ENCODE measurements around the gene WDR31. TPM values are rescaled to one million over a fixed set of nuclear protein-coding genes. Genes with fewer than 3 reads are reported as not detected.
"Not testable (repeated sequence)": the region's sequence is repeated elsewhere in the genome, so short reads cannot be mapped to it uniquely, and the experiment has no call there.

The WDR31 gene
- total RNA-seq, 1 experiment from 2014 or later, result 0.24 TPM

DNA sequence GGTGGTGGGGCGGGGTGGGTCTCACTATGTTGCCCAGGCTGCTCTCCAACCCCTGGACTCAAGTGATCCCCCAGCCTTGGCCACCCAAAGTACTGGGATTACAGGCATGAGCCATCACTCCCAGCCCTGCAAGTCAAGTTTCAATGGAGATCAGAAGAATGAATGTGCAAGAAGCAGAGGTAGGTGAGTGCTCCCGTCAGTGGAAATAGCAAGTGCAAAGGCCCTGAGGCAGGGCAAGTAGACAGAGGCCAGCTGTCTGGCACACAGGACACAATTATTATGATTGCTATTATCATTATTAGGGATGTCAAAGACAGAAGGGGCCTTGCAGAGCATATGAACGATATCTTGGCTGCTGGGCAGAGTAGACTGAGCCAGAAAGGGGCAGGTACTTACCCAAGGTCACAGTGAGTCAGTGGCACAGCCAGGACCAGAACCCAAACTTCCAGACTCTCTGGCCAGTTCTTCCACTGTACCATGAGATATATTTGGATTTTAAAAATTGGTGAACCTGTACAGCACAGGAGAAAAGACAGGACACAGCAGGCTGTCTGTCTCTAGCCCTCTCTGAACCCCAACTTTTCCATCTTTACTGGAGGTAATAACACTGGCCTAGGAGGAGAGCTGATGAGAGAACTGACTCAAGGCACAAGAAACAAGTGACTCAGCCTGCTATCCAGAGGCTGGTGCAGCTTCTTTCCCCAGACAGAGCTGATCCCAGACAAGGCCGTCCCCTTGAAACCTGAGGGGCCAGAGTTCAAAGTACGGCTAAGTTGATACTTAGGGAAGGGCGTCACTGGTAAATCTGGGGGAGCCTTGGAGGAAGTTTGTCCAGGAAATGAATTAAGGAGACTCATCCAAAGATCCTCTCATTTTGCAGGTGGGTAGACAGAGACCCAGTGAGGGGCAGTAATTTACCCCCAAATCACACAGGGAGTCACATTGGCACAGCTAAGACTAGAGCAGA lies 35.3 kb upstream of the WDR31 start:
- Histone ChIP-seq H3K4me1 (replicated peaks) (peaks cover 4% of the 10 kb centered on the region), H3K9me3 (replicated peaks) (no peaks in the 10 kb centered on the region), H3K27ac (no peak overlapping the region), H3K27me3 (replicated peaks) (no peaks in the 10 kb centered on the region), H3K4me3 (no peak overlapping the region), H3K36me3 (no peaks in the 10 kb centered on the region; the same call in 1 of the 2 replicates)
- DNase-seq (ENCODE audit: low read depth in 1 of 2, low spot score in 2 of 2), result no peak

DNA sequence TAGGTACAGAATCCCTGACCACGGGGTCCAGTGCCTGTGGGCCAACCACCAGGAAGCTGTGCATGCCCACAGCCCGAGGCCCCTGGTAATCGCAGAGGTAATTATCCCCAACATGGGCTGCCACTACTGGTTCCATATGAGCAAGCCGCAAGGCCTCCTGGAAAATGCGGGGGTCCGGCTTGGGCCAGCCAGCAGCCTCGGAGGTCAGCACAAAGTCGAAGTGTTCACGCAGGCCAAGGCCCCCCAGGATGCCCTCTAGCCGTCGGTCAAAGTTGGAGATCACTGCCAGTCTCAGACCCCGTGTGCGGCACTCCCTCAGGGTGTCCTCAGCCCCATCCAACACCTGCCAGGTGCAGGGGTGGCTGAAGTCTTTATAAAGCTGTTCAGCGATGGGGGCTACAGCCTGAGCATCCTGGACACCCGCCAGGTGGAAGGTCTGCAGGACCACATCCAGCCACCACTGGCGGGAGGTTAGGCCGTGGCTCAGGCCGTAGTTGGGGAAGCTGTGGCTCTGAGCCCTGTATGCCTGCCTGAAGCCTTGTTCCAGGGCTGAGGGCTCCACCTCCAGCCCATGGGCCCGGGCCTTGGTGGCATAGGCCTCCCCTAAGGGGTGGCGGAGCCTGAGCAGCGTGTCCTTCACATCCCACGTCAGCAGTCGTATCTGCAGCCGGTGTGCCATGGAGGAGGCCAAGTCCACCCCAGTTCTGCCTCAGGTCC lies 33.8 kb upstream of the WDR31 start:
- no peak for DNase-seq (ENCODE audit: low read depth in 1 of 2, low spot score in 2 of 2)
- H3K4me1 ChIP-seq (replicated peaks), result peaks cover 4% of the 10 kb centered on the region
- H3K9me3 ChIP-seq (replicated peaks), result no peaks in the 10 kb centered on the region
- H3K4me3 ChIP-seq, result no peak overlapping the region
- H3K36me3 ChIP-seq, result no peaks in the 10 kb centered on the region; the same call in 1 of the 2 replicates
- no peak overlapping the region for H3K27ac ChIP-seq
- H3K27me3 ChIP-seq (replicated peaks), result no peaks in the 10 kb centered on the region

DNA sequence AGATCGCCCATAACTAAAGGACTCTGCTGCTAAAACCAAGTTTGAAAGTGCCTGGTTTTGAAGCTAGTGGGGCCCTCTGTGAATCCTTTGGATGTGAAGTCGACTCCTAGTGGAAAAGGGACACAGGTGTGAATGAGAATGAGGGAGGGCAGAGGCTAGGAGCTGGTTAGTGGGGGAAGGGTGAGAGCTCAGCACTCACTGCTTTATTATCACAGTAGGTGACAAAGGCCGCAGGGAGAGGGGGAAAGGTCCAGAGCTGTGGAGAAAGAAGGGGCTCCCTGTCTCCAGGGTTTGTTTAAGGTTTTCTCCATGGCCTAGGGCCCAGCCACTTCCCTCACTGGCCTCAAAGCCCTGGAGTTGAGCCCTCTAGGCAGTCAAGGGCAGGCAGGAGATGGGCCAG lies 33.2 kb upstream of the WDR31 start:
- H3K9me3 ChIP-seq (replicated peaks), result no peaks in the 10 kb centered on the region
- no peak for DNase-seq (ENCODE audit: low read depth in 1 of 2, low spot score in 2 of 2)
- no peak overlapping the region for H3K4me3 ChIP-seq
- H3K27ac ChIP-seq, result no peak overlapping the region
- no peaks in the 10 kb centered on the region; the same call in 1 of the 2 replicates for H3K36me3 ChIP-seq
- H3K4me1 ChIP-seq (replicated peaks), result peaks cover 4% of the 10 kb centered on the region
- H3K27me3 ChIP-seq (replicated peaks), result no peaks in the 10 kb centered on the region

DNA sequence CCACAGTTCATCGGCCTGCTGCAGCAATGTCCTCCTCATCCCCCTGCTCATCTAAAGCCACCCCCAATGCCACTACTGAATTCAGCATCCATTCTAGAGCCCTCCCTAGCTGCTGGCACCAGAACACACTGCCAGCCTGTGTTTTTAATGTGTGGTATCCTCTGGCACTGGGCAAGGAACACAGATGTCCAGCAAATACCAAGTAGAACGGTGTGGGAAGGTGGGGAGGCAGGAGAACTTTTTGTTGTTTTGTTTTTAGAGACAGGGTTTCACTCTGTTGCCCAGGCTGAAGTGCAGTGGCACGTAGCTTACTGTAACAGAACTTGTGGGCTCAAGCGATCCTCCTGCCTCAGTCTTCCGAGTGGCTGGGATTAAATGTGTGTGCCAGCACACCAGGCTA lies 32.0 kb upstream of the WDR31 start:
- H3K27ac ChIP-seq, result no peak overlapping the region
- no peaks in the 10 kb centered on the region for H3K9me3 ChIP-seq (replicated peaks)
- no peak for DNase-seq (ENCODE audit: low read depth in 1 of 2, low spot score in 2 of 2)
- H3K4me3 ChIP-seq, result no peak overlapping the region
- H3K36me3 ChIP-seq, result no peaks in the 10 kb centered on the region; the same call in 1 of the 2 replicates
- no peaks in the 10 kb centered on the region for H3K27me3 ChIP-seq (replicated peaks)
- peaks cover 1% of the 10 kb centered on the region for H3K4me1 ChIP-seq (replicated peaks)

DNA sequence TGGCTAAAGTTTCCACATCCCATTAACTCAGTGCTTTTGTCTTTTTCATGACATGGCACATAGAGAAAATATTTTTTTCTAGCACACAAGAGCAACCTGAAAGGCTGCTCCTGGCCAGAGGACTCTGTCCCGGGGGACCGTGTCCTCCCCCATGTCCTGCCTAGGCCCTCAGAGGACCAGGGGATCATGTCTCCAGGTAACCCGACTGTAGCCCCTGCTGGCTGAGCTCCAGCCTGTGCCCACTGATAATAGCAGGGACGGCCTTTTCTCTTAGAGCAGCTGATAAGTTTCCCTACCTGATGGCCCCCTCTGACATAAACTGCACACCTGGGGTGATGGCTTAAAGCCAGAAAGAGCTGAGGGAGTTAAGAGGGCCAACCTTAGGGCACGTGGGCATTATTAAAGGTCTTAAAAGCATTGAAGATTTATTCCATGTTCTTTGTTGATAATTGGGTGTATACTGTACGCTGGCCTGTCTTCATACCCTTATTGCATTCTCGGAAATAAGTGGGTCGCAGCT lies 30.8 kb upstream of the WDR31 start:
- Histone ChIP-seq H3K27me3 (replicated peaks) (no peaks in the 10 kb centered on the region), H3K36me3 (no peaks in the 10 kb centered on the region; the same call in 1 of the 2 replicates), H3K4me3 (no peak overlapping the region), H3K27ac (no peak overlapping the region), H3K4me1 (replicated peaks) (no peaks in the 10 kb centered on the region), H3K9me3 (replicated peaks) (no peaks in the 10 kb centered on the region)
- DNase-seq (ENCODE audit: low read depth in 1 of 2, low spot score in 2 of 2), result no peak

DNA sequence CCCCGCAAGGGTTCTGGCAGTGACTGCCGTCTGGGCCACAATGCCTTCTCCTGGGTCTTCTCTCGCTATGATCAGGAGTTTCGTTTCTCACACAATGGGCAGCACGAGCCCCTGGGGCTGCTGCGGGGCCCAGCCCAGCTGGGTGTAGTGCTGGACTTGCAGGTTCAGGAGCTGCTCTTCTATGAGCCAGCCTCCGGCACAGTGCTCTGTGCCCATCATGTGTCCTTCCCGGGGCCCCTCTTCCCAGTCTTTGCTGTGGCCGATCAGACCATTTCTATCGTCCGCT lies 29.7 kb upstream of the WDR31 start:
- H3K4me3 ChIP-seq, result no peak overlapping the region
- no peaks in the 10 kb centered on the region for H3K27me3 ChIP-seq (replicated peaks)
- no peak for DNase-seq (ENCODE audit: low read depth in 1 of 2, low spot score in 2 of 2)
- no peaks in the 10 kb centered on the region for H3K4me1 ChIP-seq (replicated peaks)
- H3K27ac ChIP-seq, result no peak overlapping the region
- H3K36me3 ChIP-seq, result no peaks in the 10 kb centered on the region; the same call in 1 of the 2 replicates
- H3K9me3 ChIP-seq (replicated peaks), result no peaks in the 10 kb centered on the region

DNA sequence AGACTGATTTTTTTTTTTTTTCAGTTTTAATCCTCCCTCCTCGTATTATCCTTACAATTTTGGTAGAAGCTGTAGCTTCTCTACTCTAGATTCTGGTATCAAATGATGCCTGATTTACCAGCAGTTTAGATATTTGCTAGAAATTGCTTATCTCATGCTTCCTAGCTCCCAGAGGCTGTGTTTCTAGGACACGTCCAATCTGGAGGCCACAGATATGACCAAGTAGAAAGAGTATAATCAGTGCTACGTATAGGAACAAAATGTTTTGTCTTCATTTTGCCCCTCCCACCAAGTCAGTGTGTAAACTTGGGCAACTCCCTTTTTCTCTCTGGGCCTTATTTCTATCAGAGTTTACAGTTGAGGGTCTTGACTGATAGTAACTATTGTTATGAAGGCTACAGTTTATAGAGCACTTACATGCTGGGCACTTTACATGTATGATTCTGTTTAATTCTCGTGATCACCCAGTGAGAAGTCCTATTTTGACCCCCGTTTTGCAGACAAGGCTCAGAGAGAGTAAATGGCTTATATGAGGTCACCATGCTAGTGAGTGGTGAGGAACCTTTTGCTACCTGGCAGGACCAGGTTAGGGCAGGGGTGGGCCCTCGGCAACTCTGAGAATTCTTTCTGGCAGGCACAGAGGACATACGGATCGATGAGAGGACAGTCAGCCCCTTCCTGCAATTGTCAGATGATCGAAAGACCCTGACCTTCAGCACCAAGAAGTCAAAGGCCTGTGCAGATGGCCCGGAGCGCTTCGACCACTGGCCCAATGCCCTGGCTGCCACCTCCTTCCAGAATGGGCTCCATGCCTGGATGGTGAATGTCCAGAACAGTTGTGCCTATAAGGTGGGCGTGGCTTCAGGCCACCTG lies 29.1 kb upstream of the WDR31 start:
- DNase-seq (ENCODE audit: low read depth in 1 of 2, low spot score in 2 of 2), result no peak
- no peak overlapping the region for H3K4me3 ChIP-seq
- H3K36me3 ChIP-seq, result no peaks in the 10 kb centered on the region; the same call in 1 of the 2 replicates
- H3K27ac ChIP-seq, result no peak overlapping the region
- no peaks in the 10 kb centered on the region for H3K4me1 ChIP-seq (replicated peaks)
- no peaks in the 10 kb centered on the region for H3K27me3 ChIP-seq (replicated peaks)
- no peaks in the 10 kb centered on the region for H3K9me3 ChIP-seq (replicated peaks)

DNA sequence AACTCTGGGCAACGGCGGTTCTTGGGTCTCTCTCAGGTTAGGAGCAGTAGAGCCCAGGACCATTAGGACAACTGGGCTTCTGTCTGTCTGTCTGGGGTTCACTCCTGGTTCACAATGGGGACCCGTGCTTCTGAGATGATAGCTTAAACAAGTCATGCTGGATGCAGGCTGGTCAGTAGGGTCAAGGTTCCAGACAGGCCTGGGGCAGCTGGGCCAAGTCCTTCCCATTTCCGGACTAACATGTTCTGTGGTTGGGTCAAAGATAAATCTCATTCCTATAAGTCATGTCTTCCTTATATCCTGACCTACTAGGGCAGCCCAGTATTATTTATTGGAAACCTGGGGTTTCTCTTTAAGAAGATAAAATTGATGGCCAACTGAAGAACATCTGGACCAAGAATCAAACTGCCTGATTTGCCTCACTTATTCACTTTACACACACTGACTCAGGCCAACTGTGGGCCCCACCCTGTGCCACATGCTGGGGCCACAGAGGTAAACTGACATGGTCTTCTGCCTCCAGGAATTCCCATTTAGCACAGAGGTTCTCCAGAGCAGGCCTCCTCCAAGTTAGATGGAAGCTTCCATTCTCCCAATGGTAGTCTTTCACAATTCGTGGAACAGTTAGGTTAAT lies 28.4 kb upstream of the WDR31 start:
- H3K4me3 ChIP-seq, result no peak overlapping the region
- no peaks in the 10 kb centered on the region for H3K9me3 ChIP-seq (replicated peaks)
- no peaks in the 10 kb centered on the region for H3K36me3 ChIP-seq
- H3K4me1 ChIP-seq (replicated peaks), result no peaks in the 10 kb centered on the region
- no peak overlapping the region for H3K27ac ChIP-seq
- no peak for DNase-seq (ENCODE audit: low read depth in 1 of 2, low spot score in 2 of 2)
- no peaks in the 10 kb centered on the region for H3K27me3 ChIP-seq (replicated peaks)

DNA sequence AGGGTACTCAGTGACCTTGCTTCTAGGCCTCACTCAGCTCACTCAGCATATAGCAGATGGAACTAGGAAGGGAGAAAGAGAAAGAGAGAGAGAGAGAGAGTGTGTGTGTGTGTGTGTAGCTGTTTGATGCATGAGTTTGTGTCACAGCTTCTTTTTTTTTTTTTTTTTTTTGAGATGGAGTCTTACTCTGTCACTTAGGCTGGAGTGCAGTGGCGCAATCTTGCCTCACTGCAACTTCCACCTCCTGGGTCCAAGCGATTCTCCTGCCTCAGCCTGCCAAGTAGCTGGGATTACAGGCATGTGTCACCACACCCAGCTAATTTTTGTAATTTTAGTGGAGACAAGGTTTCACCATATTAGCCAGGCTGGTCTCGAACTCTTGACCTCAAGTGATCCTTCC lies 25.6 kb upstream of the WDR31 start:
- H3K9me3 ChIP-seq (replicated peaks); H3K27me3 ChIP-seq (replicated peaks); DNase-seq (ENCODE audit: low read depth in 1 of 2, low spot score in 2 of 2); H3K4me3 ChIP-seq; H3K36me3 ChIP-seq; H3K27ac ChIP-seq; H3K4me1 ChIP-seq (replicated peaks): not testable (repeated sequence)

DNA sequence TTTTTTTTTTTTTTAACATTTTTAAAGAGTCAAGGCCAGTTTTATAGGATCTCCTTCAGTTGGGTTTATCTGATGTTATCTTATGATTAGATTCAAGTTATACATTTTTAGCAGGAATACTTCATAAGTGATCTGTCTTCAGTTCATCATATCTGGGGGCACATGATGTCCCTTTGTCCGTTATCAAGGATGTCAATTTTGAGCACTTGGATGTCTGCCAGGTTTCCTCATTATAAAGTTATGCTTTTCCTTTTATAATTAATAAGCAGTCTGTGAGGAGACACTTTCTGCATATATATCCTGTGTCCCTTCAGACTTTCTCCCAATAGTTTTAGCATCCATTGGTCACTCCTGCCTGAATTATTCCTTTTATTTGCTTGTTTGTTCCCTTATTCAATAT lies 24.9 kb upstream of the WDR31 start:
- DNase-seq (ENCODE audit: low read depth in 1 of 2, low spot score in 2 of 2), result no peak
- no peak overlapping the region for H3K27ac ChIP-seq
- no peaks in the 10 kb centered on the region for H3K27me3 ChIP-seq (replicated peaks)
- H3K4me1 ChIP-seq (replicated peaks), result no peaks in the 10 kb centered on the region
- H3K4me3 ChIP-seq, result no peak overlapping the region
- H3K9me3 ChIP-seq (replicated peaks), result no peaks in the 10 kb centered on the region
- H3K36me3 ChIP-seq, result no peaks in the 10 kb centered on the region

DNA sequence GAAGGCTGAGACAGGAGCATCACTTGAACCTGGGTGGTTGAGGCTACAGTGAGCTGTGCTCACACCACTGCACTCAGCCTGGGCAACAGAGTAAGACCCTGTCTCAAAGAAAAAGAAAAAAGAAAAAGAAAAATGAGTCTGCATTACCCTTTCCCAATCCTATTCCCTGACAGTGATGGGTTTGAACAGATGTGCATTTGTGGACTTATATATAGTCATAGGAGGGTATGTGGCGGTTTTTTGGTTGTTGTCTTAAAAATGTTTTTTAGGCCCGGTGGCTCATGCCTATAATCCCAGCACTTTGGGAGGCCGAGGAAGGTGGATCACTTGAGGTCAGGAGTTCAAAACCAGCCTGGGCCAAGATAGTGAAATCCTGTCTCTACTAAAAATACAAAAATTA lies 23.3 kb upstream of the WDR31 start:
- no peaks in the 10 kb centered on the region for H3K27me3 ChIP-seq (replicated peaks)
- no peak overlapping the region for H3K27ac ChIP-seq
- H3K36me3 ChIP-seq, result no peaks in the 10 kb centered on the region
- no peaks in the 10 kb centered on the region for H3K9me3 ChIP-seq (replicated peaks)
- no peaks in the 10 kb centered on the region for H3K4me1 ChIP-seq (replicated peaks)
- H3K4me3 ChIP-seq, result no peak overlapping the region
- no peak for DNase-seq (ENCODE audit: low read depth in 1 of 2, low spot score in 2 of 2)

DNA sequence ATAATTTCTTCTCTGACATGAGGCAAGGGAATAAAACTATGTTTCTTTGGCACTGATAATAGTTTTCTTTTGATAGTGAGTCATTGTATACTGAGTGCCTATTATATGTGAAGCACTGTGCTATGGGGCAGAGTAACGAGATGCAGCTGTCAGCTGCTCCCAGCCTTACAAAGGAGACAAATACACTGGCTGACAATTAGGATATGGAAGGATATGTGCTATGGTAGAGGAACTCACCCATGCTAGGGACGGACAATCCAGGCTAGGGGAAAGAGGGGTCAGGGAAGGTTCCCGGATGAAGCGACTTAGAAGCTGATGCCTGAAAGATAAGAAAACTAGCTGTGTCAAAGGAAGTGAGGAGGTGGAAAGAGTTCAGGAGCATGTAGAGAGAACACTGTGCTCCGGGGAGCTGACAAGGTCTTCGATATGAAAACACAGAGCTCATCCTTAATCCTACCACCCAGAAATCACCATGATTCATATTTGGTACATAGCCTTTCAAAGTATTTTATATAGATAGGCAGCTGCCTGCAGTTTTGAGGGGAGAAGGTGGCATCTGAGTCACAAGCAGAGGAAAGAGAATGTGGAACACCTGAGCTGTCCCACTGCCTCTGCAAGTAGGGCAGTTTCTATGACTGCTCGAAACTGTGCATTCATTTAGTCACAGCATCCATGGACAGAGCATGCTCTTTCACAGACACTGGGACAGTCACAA lies 21.4 kb upstream of the WDR31 start:
- Histone ChIP-seq H3K27ac (no peak overlapping the region), H3K4me3 (no peak overlapping the region), H3K36me3 (no peaks in the 10 kb centered on the region), H3K4me1 (replicated peaks) (no peaks in the 10 kb centered on the region), H3K27me3 (replicated peaks) (no peaks in the 10 kb centered on the region), H3K9me3 (replicated peaks) (no peaks in the 10 kb centered on the region)
- no peak for DNase-seq (ENCODE audit: low read depth in 1 of 2, low spot score in 2 of 2)

All from SJSA1 (cell line).